GM12878 (cell line): Measurements from ENCODE around the gene ATG101. TPM values are rescaled to one million over a fixed set of nuclear protein-coding genes. Genes with fewer than 3 reads are reported as not detected.

Source experiments
- ATAC-seq: fragments of 200-7000 bp; cut with Tn5 transposase; 3 replicates; pipeline ENCODE4 v1.9.1; 2020; ENCODE audit warnings: mild to moderate bottlenecking, moderate library complexity
- BruUV-seq: library from RNA; stranded (reverse); fragments of 400-500 nt; replicated peaks from 2 replicates; lab custom pipeline; 2021; lab: Mats Ljungman, UMichigan
- CTCF ChIA-PET: fragments of 300-600 bp; sonication (Branson Sonifier 250); formaldehyde crosslinking; extraction: SDS; loops from one replicate; lab custom pipeline; 2021; ENCODE audit warnings: inconsistent platforms; lab: Yijun Ruan, JAX
- POLR2A ChIA-PET: fragments of 350-600 bp; formaldehyde crosslinking; extraction: SDS; loops from one replicate; lab custom pipeline; 2021; ENCODE audit warnings: inconsistent platforms; lab: Charles Lee
- RAD21 ChIA-PET: fragments of 300-600 bp; sonication (Branson Sonifier 250); formaldehyde crosslinking; loops from one replicate; lab custom pipeline; 2023; ENCODE audit warnings: antibody characterized with exemption; ENCODE audit not compliant: unreplicated experiment; lab: Charles Lee
- SMC1A ChIA-PET: fragments of 300-600 bp; sonication (Branson Sonifier 250); formaldehyde crosslinking; loops from one replicate; lab custom pipeline; 2023; ENCODE audit not compliant: unreplicated experiment, uncharacterized antibody; lab: Charles Lee
- DNase-seq: peaks from one replicate; pipeline ENCODE4 v3.0.0-alpha.2; 2011; ENCODE audit warnings: low read depth, low spot score
- FAIRE-seq: peaks from 3 replicates; lab custom pipeline; 2011; peaks lifted over from hg19 to GRCh38; lab: Jason Lieb, UNC
- H2AFZ ChIP-seq: 2 replicates; pipeline ENCODE4 v1.6.0; 2011; ENCODE audit warnings: low read depth, low read length, control low read depth; ENCODE audit not compliant: control insufficient read depth
- H3K27ac ChIP-seq: 2 replicates; pipeline ENCODE4 v1.5.1; 2011; ENCODE audit warnings: control low read depth; ENCODE audit not compliant: control insufficient read depth, insufficient read depth
- H3K27me3 ChIP-seq, 2 experiments: replicated peaks in 1 of 2; 2 replicates each; pipeline versions ENCODE4 v1.6.0 to v1.6.1; 2011; ENCODE audit warnings: low read length in 1 of 2; ENCODE audit not compliant: control insufficient read depth in 2 of 2, insufficient read depth in 2 of 2
- H3K36me3 ChIP-seq, 2 experiments: 2 replicates each; pipeline ENCODE4 v1.5.1; 2011; ENCODE audit warnings: low read length in 1 of 2; ENCODE audit not compliant: control insufficient read depth in 2 of 2, insufficient read depth in 2 of 2
- H3K4me1 ChIP-seq: 2 replicates; pipeline ENCODE4 v1.6.1; 2011; ENCODE audit warnings: mild to moderate bottlenecking, low read length, moderate library complexity, mixed read lengths; ENCODE audit not compliant: control insufficient read depth, insufficient read depth
- H3K4me2 ChIP-seq: 2 replicates; pipeline ENCODE4 v1.6.0; 2011; ENCODE audit warnings: control low read depth; ENCODE audit not compliant: control insufficient read depth, insufficient read depth
- H3K4me3 ChIP-seq: fragments of 200-600 bp; sonication (generic); 2 replicates; pipeline ENCODE4 v1.5.1; 2016
- H3K79me2 ChIP-seq: 2 replicates; pipeline ENCODE4 v1.6.0; 2011; ENCODE audit warnings: low read length; ENCODE audit not compliant: control insufficient read depth, insufficient read depth
- H3K9ac ChIP-seq: 2 replicates; pipeline ENCODE4 v1.8.0; 2011; ENCODE audit warnings: low read length, control low read depth, mixed read lengths; ENCODE audit not compliant: control insufficient read depth, insufficient read depth
- H3K9me3 ChIP-seq: replicated peaks from 3 replicates; pipeline ENCODE4 v1.5.1; 2011; ENCODE audit warnings: mild to moderate bottlenecking, low read length; ENCODE audit not compliant: control insufficient read depth, insufficient read depth
- H4K20me1 ChIP-seq: 2 replicates; pipeline ENCODE4 v1.6.0; 2011; ENCODE audit not compliant: control insufficient read depth, insufficient read depth
- CHD2 ChIP-seq: IDR thresholded peaks from 2 replicates; pipeline ENCODE4 v1.6.1; 2011; ENCODE audit warnings: low read depth, low read length, improper control_type of control experiment, borderline replicate concordance
- ESRRA ChIP-seq: IDR thresholded peaks from 2 replicates; pipeline ENCODE4 v1.6.1; 2012; ENCODE audit warnings: mild to moderate bottlenecking, low read length, improper control_type of control experiment
- NFIC ChIP-seq: IDR thresholded peaks from 2 replicates; pipeline ENCODE4 v1.6.1; 2012; ENCODE audit warnings: low read depth, mild to moderate bottlenecking, inconsistent platforms, low read length, moderate library complexity
- NFYA ChIP-seq: IDR thresholded peaks from 2 replicates; pipeline ENCODE4 v1.6.1; 2011; ENCODE audit warnings: low read depth, mild to moderate bottlenecking, low read length, improper control_type of control experiment, borderline replicate concordance
- RAD51 ChIP-seq: fragments of 450-650 bp; IDR thresholded peaks from 2 replicates; pipeline ENCODE4 v1.6.1; 2016; ENCODE audit warnings: moderate library complexity, mild to moderate bottlenecking, inconsistent platforms
- RB1 ChIP-seq: fragments of 450-650 bp; formaldehyde crosslinking; IDR thresholded peaks from 2 replicates; pipeline ENCODE4 v1.6.1; 2017; ENCODE audit warnings: mild to moderate bottlenecking, borderline replicate concordance
- ZNF622 ChIP-seq: fragments of 450-650 bp; IDR thresholded peaks from 2 replicates; pipeline ENCODE4 v1.6.1; 2017; ENCODE audit warnings: mild to moderate bottlenecking, inconsistent platforms
- WGBS: methylation state at CpG from one replicate; pipeline ENCODE4 v1.1.6; 2016; ENCODE audit warnings: low lambda C conversion rate; ENCODE audit not compliant: insufficient replicate concordance, insufficient coverage; ENCODE audit errors: missing lambda C conversion rate; 5-methylcytosine and 5-hydroxymethylcytosine counted together
- in situ Hi-C: fragments of 300-500 bp; cut with MboI; formaldehyde crosslinking; loops from 9 replicates; pipeline ENCODE4 v1.14.3; 2018; ENCODE audit warnings: mixed read lengths
- intact Hi-C: fragments of 100-400 bp; cut with micrococcal nuclease; formaldehyde crosslinking; loops from one replicate; pipeline ENCODE4 v1.14.2; 2022; ENCODE audit not compliant: unreplicated experiment
- polyA plus RNA-seq, 11 experiments: library from polyadenylated mRNA; depleted of rRNA in 4 of 11; unstranded in 6 of 11; stranded (reverse) in 5 of 11; fragments of >200 nt; fragmentation: Nextera tagmentation in 4 of 11; fragmentation: Illumina TruSeq in 1 of 11; extraction: Ambion mirVana in 4 of 11; extraction: Trizol in 1 of 11; gene quantifications; 1 replicate in 1 of 11; 2 replicates in 10 of 11; pipeline versions ENCODE4 v1.2.1 to v1.2.3, GENCODE V29; 2011 to 2016; ENCODE audit warnings: inconsistent platforms in 2 of 11, missing spikeins in 2 of 11, low read depth in 1 of 11
- total RNA-seq, 4 experiments: library from RNA; depleted of rRNA in 3 of 4; stranded (reverse); fragments of >200 nt in 3 of 4; fragmentation: Illumina TruSeq in 1 of 4; extraction: Trizol in 1 of 4; gene quantifications; 2 replicates each; pipeline versions ENCODE4 v1.2.1 to v1.2.3, GENCODE V29; 2013 to 2021
- TF ChIP-seq, protein P1 (sequence below): fragments of 450-650 bp; IDR thresholded peaks from 2 replicates; pipeline ENCODE4 v1.6.1; 2018; ENCODE audit warnings: mild to moderate bottlenecking, low read depth, moderate library complexity; ENCODE audit not compliant: partially characterized antibody
- TF ChIP-seq, protein P2 (sequence below): fragments of 150-350 bp; IDR thresholded peaks from 2 replicates; pipeline ENCODE4 v1.6.1; 2016; ENCODE audit warnings: low read depth, low read length
- TF ChIP-seq, protein P3 (sequence below): fragments of 450-650 bp; IDR thresholded peaks from 2 replicates; pipeline ENCODE4 v1.6.1; 2016; ENCODE audit warnings: mild to moderate bottlenecking
- TF ChIP-seq, protein P4 (sequence below): fragments of 450-650 bp; IDR thresholded peaks from 2 replicates; pipeline ENCODE4 v1.6.1; 2017; ENCODE audit warnings: low read depth, mild to moderate bottlenecking, moderate library complexity

Gene ATG101
- total and polyA plus RNA-seq, 10 of the 15 experiments (the other 5 are each of a cell fraction or from before 2014, with no cell fraction given), result 2.7 to 49.8 (median 35.3) TPM

DNA sequence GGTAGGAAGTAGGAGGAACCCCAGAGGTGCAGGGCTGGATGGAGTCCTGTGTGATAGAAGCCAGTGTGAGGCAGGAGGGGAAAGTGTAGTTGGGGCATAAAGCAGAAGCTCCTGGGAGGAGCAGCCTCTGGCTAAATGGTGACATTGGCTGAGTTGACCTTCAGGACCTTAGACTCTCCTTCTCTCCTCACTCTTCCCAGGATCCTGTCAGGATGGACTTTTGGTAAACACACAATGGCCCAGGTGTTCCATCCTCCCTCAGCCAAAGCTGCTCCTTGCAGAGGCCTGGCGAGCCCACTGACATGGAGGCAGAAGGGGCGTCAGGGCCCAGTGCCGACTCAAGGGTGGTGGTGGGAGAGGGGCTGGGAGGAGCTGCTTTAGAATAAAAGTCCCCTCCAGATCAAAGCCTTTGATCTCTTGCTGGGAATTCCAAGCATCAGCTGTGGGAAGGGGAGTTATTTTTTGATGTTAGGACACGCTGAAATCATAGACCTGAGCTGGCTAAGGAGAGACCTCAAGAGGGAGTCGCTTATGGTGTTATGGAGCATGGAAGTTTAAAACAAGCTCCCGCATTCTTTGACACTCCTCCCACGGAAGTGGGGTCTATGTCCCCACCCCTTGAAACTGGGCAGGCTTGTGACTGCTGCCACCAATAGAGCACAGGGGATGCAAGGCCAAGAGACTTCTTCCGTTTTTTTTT is 53.9 kb downstream of the ATG101 start:
- SMC1A ChIA-PET, result interaction anchor here (0.7 to 11.3 kb wide), 5 partner anchors 29 to 152 kb away, joined by 3 to 320 read pairs (median 5); no protein-coding TSS in a partner anchor
- ATAC-seq (peak; percentile 6; the same call in 1 of the 3 replicates), FAIRE-seq (no peak), DNase-seq (no peak)
- WGBS, result 43% methylated on average over 8 of the region's 8 CpGs
- peaks cover 46% of the 10 kb centered on the region for H3K4me1 ChIP-seq
- no peak overlapping the region for H3K27ac ChIP-seq
- H3K9ac ChIP-seq, result no peak overlapping the region
- POLR2A ChIA-PET, result interaction anchor here (0.6 to 2.5 kb wide), 5 partner anchors 42 to 760 kb away, joined by 3 to 12 read pairs (median 5); no protein-coding TSS in a partner anchor
- in situ Hi-C loops, result loop anchor here (5.0 kb wide), 1 partner anchor 96 kb away; no protein-coding TSS in a partner anchor
- intact Hi-C loops, result no loop called here
- RAD21 ChIA-PET, result interaction anchor here (0.7 to 5.8 kb wide), 10 partner anchors 13 to 204 kb away, joined by 3 to 86 read pairs (median 4); partner anchors contain the start of gene ATG101
- no peak overlapping the region for H3K4me3 ChIP-seq
- no peaks in the 10 kb centered on the region for H4K20me1 ChIP-seq
- CTCF ChIA-PET, result interaction anchor here (0.6 to 10.3 kb wide), 18 partner anchors 9 to 764 kb away, joined by 3 to 241 read pairs (median 4); no protein-coding TSS in a partner anchor
- H3K79me2 ChIP-seq, result no peaks in the 10 kb centered on the region
- H3K27me3 ChIP-seq, result no peaks in the 10 kb centered on the region
- H3K9me3 ChIP-seq, result no peaks in the 10 kb centered on the region
- BruUV-seq, result no TSS peak
- no peak overlapping the region; the same call in none of the 2 replicates for H2AFZ ChIP-seq
- H3K36me3 ChIP-seq, result no peaks in the 10 kb centered on the region
- H3K4me2 ChIP-seq, result 0 out of 2 replicates have a peak overlapping the region, but pooled peaks have one; percentile 17
- TF ChIP-seq, protein P1, sequence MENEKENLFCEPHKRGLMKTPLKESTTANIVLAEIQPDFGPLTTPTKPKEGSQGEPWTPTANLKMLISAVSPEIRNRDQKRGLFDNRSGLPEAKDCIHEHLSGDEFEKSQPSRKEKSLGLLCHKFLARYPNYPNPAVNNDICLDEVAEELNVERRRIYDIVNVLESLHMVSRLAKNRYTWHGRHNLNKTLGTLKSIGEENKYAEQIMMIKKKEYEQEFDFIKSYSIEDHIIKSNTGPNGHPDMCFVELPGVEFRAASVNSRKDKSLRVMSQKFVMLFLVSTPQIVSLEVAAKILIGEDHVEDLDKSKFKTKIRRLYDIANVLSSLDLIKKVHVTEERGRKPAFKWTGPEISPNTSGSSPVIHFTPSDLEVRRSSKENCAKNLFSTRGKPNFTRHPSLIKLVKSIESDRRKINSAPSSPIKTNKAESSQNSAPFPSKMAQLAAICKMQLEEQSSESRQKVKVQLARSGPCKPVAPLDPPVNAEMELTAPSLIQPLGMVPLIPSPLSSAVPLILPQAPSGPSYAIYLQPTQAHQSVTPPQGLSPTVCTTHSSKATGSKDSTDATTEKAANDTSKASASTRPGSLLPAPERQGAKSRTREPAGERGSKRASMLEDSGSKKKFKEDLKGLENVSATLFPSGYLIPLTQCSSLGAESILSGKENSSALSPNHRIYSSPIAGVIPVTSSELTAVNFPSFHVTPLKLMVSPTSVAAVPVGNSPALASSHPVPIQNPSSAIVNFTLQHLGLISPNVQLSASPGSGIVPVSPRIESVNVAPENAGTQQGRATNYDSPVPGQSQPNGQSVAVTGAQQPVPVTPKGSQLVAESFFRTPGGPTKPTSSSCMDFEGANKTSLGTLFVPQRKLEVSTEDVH, result no peak
- TF ChIP-seq, protein P2, sequence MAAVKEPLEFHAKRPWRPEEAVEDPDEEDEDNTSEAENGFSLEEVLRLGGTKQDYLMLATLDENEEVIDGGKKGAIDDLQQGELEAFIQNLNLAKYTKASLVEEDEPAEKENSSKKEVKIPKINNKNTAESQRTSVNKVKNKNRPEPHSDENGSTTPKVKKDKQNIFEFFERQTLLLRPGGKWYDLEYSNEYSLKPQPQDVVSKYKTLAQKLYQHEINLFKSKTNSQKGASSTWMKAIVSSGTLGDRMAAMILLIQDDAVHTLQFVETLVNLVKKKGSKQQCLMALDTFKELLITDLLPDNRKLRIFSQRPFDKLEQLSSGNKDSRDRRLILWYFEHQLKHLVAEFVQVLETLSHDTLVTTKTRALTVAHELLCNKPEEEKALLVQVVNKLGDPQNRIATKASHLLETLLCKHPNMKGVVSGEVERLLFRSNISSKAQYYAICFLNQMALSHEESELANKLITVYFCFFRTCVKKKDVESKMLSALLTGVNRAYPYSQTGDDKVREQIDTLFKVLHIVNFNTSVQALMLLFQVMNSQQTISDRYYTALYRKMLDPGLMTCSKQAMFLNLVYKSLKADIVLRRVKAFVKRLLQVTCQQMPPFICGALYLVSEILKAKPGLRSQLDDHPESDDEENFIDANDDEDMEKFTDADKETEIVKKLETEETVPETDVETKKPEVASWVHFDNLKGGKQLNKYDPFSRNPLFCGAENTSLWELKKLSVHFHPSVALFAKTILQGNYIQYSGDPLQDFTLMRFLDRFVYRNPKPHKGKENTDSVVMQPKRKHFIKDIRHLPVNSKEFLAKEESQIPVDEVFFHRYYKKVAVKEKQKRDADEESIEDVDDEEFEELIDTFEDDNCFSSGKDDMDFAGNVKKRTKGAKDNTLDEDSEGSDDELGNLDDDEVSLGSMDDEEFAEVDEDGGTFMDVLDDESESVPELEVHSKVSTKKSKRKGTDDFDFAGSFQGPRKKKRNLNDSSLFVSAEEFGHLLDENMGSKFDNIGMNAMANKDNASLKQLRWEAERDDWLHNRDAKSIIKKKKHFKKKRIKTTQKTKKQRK, result no peak
- no peak for TF ChIP-seq NFYA
- TF ChIP-seq, protein P3, sequence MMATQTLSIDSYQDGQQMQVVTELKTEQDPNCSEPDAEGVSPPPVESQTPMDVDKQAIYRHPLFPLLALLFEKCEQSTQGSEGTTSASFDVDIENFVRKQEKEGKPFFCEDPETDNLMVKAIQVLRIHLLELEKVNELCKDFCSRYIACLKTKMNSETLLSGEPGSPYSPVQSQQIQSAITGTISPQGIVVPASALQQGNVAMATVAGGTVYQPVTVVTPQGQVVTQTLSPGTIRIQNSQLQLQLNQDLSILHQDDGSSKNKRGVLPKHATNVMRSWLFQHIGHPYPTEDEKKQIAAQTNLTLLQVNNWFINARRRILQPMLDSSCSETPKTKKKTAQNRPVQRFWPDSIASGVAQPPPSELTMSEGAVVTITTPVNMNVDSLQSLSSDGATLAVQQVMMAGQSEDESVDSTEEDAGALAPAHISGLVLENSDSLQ, result no peak
- TF ChIP-seq ZNF622, result no peak
- TF ChIP-seq CHD2, result no peak
- no peak for TF ChIP-seq RAD51
- TF ChIP-seq, protein P4, sequence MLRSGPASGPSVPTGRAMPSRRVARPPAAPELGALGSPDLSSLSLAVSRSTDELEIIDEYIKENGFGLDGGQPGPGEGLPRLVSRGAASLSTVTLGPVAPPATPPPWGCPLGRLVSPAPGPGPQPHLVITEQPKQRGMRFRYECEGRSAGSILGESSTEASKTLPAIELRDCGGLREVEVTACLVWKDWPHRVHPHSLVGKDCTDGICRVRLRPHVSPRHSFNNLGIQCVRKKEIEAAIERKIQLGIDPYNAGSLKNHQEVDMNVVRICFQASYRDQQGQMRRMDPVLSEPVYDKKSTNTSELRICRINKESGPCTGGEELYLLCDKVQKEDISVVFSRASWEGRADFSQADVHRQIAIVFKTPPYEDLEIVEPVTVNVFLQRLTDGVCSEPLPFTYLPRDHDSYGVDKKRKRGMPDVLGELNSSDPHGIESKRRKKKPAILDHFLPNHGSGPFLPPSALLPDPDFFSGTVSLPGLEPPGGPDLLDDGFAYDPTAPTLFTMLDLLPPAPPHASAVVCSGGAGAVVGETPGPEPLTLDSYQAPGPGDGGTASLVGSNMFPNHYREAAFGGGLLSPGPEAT, result no peak
- TF ChIP-seq NFIC, result no peak
- no peak for TF ChIP-seq ESRRA
- no peak for TF ChIP-seq RB1
